Measurements from ENCODE around the gene TAS2R30. TPM values are rescaled to one million over a fixed set of nuclear protein-coding genes. Genes with fewer than 3 reads are reported as not detected.

The TAS2R30 gene
- polyA plus RNA-seq, 1 donor from 2014 or later = 0.53 TPM

DNA sequence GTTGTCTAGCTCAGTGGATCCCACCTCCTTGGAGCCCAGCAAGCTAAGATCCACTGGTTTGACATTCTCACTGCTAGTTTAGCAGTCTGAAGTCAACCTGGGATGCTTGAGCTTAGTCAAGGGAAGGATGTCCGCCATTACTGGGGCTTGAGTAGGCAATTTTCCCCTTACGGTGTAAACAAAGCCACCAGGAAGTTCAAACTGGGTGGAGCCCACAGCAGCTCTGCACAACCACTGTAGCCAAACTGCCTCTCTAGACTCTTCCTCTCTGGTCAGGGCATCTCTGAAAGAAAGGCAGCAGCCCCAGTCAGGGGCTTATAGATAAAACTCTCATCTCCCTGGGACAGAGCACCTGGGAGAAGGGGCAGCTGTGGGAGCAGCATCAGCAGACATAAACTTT is 25.6 kb downstream of the TAS2R30 start:
- H3K9ac ChIP-seq (ENCODE audit: low read length) = no peak overlapping the region
- H3F3A ChIP-seq (ENCODE audit: insufficient read depth, low read length, poor library complexity, severe bottlenecking) = no peaks in the 10 kb centered on the region
- H3K9me2 ChIP-seq (ENCODE audit: insufficient read depth, low read length) = no peaks in the 10 kb centered on the region
- no peak overlapping the region for H3K27ac ChIP-seq (ENCODE audit: low read length)
- no peak overlapping the region for H3K4me2 ChIP-seq (ENCODE audit: low read length)
- peaks cover 4% of the 10 kb centered on the region for H3K36me3 ChIP-seq (ENCODE audit: insufficient read depth, low read length)
- no peaks in the 10 kb centered on the region for H3K27me3 ChIP-seq (ENCODE audit: insufficient read depth, low read depth, low read length)
- H3K79me2 ChIP-seq (replicated peaks; ENCODE audit: insufficient read depth, low read length) = peaks cover 27% of the 10 kb centered on the region
- H4K20me1 ChIP-seq (ENCODE audit: insufficient read depth) = no peaks in the 10 kb centered on the region
- peaks cover 4% of the 10 kb centered on the region for H3K9me3 ChIP-seq (ENCODE audit: low read length)
- H3K4me3 ChIP-seq (ENCODE audit: low read length) = no peak overlapping the region
- TF ChIP-seq MXI1 (conservative IDR thresholded peaks at IDR 0.05; ENCODE audit: poor library complexity, severe bottlenecking) (no peak), POLR2AphosphoS5 (IDR thresholded peaks at IDR 0.05) (no peak), EZH2 (IDR thresholded peaks at IDR 0.05; ENCODE audit: borderline replicate concordance, insufficient read depth, low read length, poor library complexity, severe bottlenecking) (no peak), EP300 (conservative IDR thresholded peaks at IDR 0.05; ENCODE audit: poor library complexity, severe bottlenecking) (no peak), SMC3 (conservative IDR thresholded peaks at IDR 0.05; ENCODE audit: poor library complexity) (no peak), TAF1 (IDR thresholded peaks at IDR 0.05; ENCODE audit: low read depth) (no peak), RAD21 (conservative IDR thresholded peaks at IDR 0.05) (no peak)
- TF ChIP-seq, protein P1, sequence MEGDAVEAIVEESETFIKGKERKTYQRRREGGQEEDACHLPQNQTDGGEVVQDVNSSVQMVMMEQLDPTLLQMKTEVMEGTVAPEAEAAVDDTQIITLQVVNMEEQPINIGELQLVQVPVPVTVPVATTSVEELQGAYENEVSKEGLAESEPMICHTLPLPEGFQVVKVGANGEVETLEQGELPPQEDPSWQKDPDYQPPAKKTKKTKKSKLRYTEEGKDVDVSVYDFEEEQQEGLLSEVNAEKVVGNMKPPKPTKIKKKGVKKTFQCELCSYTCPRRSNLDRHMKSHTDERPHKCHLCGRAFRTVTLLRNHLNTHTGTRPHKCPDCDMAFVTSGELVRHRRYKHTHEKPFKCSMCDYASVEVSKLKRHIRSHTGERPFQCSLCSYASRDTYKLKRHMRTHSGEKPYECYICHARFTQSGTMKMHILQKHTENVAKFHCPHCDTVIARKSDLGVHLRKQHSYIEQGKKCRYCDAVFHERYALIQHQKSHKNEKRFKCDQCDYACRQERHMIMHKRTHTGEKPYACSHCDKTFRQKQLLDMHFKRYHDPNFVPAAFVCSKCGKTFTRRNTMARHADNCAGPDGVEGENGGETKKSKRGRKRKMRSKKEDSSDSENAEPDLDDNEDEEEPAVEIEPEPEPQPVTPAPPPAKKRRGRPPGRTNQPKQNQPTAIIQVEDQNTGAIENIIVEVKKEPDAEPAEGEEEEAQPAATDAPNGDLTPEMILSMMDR (IDR thresholded peaks at IDR 0.05; ENCODE audit: poor library complexity, severe bottlenecking) = no peak
- TF ChIP-seq, protein P2, sequence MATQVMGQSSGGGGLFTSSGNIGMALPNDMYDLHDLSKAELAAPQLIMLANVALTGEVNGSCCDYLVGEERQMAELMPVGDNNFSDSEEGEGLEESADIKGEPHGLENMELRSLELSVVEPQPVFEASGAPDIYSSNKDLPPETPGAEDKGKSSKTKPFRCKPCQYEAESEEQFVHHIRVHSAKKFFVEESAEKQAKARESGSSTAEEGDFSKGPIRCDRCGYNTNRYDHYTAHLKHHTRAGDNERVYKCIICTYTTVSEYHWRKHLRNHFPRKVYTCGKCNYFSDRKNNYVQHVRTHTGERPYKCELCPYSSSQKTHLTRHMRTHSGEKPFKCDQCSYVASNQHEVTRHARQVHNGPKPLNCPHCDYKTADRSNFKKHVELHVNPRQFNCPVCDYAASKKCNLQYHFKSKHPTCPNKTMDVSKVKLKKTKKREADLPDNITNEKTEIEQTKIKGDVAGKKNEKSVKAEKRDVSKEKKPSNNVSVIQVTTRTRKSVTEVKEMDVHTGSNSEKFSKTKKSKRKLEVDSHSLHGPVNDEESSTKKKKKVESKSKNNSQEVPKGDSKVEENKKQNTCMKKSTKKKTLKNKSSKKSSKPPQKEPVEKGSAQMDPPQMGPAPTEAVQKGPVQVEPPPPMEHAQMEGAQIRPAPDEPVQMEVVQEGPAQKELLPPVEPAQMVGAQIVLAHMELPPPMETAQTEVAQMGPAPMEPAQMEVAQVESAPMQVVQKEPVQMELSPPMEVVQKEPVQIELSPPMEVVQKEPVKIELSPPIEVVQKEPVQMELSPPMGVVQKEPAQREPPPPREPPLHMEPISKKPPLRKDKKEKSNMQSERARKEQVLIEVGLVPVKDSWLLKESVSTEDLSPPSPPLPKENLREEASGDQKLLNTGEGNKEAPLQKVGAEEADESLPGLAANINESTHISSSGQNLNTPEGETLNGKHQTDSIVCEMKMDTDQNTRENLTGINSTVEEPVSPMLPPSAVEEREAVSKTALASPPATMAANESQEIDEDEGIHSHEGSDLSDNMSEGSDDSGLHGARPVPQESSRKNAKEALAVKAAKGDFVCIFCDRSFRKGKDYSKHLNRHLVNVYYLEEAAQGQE (IDR thresholded peaks at IDR 0.05; ENCODE audit: borderline replicate concordance) = no peak
- no peak overlapping the region for H2AFZ ChIP-seq (ENCODE audit: low read depth, low read length)

DNA sequence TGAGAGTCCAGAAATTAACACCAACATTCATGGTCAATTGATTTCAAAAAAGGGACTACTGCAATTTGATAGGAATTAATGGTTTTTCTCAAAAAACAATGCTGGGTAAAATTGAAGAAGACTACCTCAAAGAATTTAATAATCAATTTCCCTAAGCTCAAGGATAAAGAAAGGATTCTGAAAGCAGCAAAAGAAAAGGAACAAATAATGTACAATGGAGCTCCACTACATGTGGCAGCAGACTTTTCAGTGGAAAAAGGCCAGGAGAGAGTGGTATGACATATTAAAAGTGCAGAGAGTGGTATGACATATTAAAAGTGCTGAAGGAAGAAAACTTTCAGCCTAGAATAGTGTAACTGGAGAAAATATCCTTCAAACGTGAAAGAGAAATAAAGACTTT is 26.7 kb downstream of the TAS2R30 start:
- H3K27ac ChIP-seq (ENCODE audit: low read length) = no peak overlapping the region
- no peaks in the 10 kb centered on the region for H3F3A ChIP-seq (ENCODE audit: insufficient read depth, low read length, poor library complexity, severe bottlenecking)
- no peak overlapping the region for H3K9ac ChIP-seq (ENCODE audit: low read length)
- no peak for TF ChIP-seq MXI1 (conservative IDR thresholded peaks at IDR 0.05; ENCODE audit: poor library complexity, severe bottlenecking)
- no peak for TF ChIP-seq TAF1 (IDR thresholded peaks at IDR 0.05; ENCODE audit: low read depth)
- TF ChIP-seq, protein P2 (IDR thresholded peaks at IDR 0.05; ENCODE audit: borderline replicate concordance) = no peak
- no peak for TF ChIP-seq EP300 (conservative IDR thresholded peaks at IDR 0.05; ENCODE audit: poor library complexity, severe bottlenecking)
- TF ChIP-seq SMC3 (conservative IDR thresholded peaks at IDR 0.05; ENCODE audit: poor library complexity) = no peak
- TF ChIP-seq, protein P1 (IDR thresholded peaks at IDR 0.05; ENCODE audit: poor library complexity, severe bottlenecking) = no peak
- H3K27me3 ChIP-seq (ENCODE audit: insufficient read depth, low read depth, low read length) = no peaks in the 10 kb centered on the region
- no peak overlapping the region for H3K4me3 ChIP-seq (ENCODE audit: low read length)
- peaks cover 4% of the 10 kb centered on the region for H3K36me3 ChIP-seq (ENCODE audit: insufficient read depth, low read length)
- no peak overlapping the region for H3K4me2 ChIP-seq (ENCODE audit: low read length)
- no peaks in the 10 kb centered on the region for H3K9me2 ChIP-seq (ENCODE audit: insufficient read depth, low read length)
- no peaks in the 10 kb centered on the region for H4K20me1 ChIP-seq (ENCODE audit: insufficient read depth)
- H2AFZ ChIP-seq (ENCODE audit: low read depth, low read length) = no peak overlapping the region
- H3K9me3 ChIP-seq (ENCODE audit: low read length) = peaks cover 4% of the 10 kb centered on the region
- H3K79me2 ChIP-seq (replicated peaks; ENCODE audit: insufficient read depth, low read length) = peaks cover 21% of the 10 kb centered on the region
